GM19238 (cell line): ENCODE results near the gene ACSM2B.
"Not testable (repeated sequence)": the region's sequence is repeated elsewhere in the genome, so short reads cannot be mapped to it uniquely, and the experiment has no call there.

Experiments
- DNase-seq: peaks from one replicate; pipeline ENCODE4 v3.0.0; 2011; ENCODE audit warnings: low spot score; ENCODE audit not compliant: insufficient read length

ACSM2B gene, protein sequence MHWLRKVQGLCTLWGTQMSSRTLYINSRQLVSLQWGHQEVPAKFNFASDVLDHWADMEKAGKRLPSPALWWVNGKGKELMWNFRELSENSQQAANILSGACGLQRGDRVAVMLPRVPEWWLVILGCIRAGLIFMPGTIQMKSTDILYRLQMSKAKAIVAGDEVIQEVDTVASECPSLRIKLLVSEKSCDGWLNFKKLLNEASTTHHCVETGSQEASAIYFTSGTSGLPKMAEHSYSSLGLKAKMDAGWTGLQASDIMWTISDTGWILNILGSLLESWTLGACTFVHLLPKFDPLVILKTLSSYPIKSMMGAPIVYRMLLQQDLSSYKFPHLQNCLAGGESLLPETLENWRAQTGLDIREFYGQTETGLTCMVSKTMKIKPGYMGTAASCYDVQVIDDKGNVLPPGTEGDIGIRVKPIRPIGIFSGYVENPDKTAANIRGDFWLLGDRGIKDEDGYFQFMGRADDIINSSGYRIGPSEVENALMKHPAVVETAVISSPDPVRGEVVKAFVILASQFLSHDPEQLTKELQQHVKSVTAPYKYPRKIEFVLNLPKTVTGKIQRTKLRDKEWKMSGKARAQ

DNA sequence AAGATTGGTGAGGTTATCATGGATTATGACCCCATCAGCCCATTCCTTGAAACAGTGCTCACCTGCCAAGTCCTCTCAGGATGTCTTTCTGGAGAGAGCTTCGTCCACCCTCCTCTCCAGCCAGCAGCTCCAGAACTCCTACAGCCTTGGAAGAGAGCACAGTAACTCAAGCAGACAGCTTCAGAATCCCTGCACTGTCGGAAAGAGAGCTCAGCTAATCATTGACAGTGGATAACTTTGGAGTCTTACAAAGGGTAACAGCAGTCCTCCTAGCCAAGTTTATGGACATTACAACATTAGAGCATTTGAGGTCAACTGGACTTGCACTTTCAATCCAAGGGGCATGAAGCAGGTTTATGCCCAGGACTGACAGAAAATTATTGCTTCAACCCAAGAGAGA, at the start of gene ACSM2B:
Gene ACSM2B, minus strand, starts transcription at position 223 of the 400 bp plus-strand sequence. CDS start 11,522 bp downstream, outside the sequence.
- not testable (repeated sequence) for DNase-seq

DNA sequence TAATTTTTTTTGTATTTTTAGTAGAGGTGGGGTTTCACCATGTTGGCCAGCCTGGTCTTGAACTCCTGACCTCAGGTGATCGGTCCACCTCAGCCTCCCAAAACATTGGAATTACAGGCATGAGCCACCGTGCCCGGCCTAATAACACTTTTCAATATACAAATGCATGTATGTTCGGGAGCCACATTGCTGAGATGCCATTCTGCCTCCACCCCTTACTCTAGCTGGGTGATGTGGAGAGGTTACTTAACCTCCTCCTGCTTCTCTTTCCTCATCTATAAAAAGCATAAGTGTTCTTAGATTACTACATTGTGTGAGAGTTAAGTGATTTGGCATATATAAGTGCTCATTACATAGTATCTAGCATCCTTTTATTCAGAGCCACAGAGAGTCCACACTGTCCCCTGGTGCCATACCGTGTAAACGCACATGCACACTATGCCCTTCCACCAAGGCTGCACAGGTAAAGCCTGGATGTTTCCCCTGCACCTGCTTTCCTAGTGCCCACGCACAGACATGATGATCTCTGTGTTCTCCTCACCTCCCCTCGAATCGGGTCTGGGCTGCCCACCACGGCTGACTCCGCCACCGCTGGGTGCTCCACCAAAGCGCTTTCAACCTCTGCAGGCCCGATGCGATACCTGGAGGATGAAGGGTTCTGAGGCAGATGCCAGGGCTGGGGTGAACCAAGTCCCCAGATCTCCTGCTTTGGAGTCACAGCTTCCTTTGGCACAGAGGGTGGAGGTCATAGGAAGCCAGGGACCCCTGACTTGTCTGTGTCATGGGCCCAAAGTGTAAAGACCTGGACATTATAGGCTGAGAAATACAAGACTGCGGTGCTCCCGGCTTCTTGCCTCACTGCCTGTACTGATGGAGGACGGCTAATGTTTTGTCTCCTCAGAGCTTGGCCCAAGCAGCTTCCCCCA, 49.0 kb upstream of the ACSM2B start:
- DNase-seq: no peak

DNA sequence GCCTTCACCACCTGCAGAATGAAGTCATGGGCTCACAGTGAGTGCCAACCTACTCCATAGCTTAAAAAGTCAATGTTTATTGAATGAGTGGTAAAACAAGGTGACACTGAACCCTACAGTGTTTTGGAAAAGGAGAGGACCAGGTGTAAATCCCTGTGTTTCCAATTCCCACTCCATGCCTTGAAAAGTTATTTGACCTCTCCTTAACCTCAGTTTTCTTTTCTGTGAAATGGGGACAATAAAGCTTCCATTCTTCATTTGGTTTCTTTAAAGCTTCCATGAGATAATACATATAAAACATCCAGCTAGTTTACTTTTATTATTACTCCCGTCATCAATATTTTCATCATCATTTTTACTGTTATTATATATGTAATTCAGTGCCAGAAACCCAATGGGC, 48.0 kb upstream of the ACSM2B start:
- DNase-seq: no peak

DNA sequence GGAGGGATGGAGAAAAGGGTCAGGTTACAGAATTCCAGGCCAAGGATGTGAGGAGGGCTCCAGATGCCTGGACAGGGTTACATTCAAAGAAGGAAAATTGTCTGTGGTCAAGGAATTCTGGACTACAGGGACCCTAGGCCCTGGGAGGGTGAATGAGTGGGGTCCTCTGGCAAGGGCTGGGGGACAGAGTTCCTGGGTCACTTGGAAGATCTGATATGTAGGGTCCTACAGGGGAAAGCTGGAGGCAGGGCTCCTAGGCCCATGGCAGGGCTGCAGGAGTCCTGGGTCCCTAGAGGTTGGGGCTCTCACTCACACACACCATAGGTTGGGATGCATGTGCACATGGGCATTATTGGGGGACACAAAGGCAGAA, 46.3 kb upstream of the ACSM2B start:
- no peak for DNase-seq

DNA sequence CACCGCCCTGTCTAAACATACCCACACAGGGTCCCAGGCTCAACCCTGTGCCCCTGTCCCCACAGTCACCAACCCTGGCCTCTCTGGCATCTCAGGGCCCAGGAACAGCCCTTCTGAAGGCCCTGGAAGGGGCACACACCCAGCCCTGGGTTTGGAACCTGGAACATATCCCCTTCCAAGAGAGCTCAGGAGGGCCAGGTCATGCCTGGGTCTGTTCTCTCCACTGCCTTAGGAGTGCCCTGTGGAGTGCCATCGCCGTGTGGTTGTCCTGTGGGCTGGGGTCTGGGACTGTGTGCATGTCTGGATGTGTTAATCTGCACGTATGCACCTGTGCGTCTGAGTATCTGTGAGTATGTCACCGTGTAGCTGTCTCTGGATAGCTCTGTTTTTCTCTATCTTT, 45.2 kb upstream of the ACSM2B start:
- DNase-seq: no peak

DNA sequence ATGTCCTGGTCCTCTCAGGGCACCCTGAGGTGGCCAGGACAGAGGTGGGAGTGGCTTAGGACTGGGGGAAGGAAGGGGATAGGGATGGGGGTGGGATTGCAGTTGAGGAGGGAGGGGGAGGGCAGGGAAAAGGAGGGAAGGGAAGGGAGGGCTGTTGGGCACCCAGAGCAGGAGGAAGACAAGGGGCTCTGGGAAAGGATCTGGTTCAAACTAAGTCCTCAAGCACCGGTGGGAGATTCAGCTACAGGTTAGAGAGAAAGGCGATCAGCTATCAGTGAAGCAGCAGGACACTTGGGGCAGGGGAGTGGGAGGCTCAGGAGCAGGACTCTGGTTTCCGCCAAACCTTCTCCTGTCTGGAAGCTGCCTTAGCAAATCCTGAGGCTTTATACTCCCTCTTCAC, 44.6 kb upstream of the ACSM2B start:
- DNase-seq: no peak

DNA sequence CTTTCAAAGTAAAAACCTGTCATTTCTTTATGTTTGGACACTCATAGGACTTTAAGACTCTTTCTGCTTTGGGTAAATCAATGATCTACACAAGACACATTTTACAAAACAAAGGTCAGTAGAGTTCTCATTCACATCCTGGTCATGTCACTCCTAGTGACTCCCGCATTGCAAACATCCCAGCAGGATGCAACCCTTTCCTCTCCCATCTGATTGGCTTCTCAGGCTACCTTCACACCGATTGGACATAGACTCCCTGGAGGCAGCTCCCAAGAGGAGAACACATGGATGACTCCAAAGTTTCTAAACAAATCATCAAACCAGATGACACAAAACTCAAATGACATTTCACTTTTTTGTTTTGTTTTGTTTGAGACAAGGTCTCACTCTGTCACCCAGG, 43.8 kb upstream of the ACSM2B start:
- no peak for DNase-seq

DNA sequence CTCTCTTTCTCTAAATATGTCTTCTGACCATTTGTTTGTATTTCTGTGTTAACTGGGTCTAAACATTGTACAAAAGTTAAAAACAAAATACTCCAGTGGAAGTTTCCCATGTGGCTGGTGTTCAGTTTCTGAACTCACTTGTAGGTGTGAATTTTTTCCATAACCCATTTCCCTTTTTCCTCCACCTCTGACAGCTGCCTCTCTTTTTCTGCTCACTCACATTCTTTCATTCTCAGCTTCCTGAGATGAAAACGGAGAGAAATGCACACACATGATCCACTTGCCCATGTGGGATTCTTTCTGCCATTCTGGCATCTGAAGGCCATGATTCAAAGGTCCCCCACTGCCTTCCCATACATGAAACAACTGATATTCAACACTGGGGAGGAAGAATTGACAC, 41.1 kb upstream of the ACSM2B start:
- no peak for DNase-seq

DNA sequence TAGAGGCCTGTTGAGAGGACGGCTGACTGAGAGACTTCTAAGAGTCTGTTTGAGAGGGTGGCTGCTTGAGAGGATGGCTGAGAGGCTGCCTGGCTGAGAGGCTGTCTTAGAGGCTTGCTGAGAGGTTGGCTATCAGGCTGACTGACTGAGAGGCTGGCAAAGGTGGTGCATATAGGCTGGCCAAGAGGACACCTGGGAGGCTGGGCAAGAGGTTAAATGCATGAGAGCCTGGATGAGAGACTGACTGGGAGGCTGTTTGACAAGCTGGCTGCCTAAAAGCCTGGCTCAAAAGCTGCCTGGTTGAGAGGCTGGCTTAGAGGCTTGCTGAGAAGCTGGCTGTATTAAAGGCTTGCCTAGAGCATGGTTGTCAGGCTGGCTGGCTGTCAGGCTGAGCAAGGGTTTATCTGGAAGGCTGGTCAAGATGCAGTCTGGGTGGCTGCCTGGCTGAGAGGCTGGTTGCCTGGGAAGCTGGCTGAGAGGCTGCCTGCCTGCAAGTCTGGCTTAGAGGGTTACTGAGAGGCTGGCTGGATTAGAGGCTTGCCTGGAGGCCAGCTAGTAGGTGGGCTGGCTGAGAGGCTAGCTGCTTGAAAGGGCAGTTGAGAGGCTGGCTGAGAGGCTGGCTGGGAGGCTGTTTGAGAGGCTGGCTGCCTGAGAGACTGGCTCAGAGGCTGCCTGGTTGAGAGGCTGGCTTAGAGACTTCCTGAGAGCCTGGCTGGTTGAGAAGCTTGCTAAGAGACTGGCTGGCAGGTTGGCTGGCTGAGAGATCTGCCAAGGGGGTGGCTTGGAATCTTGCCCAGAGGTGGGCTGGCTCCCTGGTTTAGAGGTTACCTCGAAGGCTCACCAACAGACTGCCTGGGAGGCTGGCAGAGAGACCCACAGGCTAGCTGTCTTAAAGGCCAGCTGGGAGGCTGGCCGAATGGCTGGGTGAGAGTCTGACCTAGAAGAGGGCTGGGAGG, 38.3 kb upstream of the ACSM2B start:
- DNase-seq: no peak

DNA sequence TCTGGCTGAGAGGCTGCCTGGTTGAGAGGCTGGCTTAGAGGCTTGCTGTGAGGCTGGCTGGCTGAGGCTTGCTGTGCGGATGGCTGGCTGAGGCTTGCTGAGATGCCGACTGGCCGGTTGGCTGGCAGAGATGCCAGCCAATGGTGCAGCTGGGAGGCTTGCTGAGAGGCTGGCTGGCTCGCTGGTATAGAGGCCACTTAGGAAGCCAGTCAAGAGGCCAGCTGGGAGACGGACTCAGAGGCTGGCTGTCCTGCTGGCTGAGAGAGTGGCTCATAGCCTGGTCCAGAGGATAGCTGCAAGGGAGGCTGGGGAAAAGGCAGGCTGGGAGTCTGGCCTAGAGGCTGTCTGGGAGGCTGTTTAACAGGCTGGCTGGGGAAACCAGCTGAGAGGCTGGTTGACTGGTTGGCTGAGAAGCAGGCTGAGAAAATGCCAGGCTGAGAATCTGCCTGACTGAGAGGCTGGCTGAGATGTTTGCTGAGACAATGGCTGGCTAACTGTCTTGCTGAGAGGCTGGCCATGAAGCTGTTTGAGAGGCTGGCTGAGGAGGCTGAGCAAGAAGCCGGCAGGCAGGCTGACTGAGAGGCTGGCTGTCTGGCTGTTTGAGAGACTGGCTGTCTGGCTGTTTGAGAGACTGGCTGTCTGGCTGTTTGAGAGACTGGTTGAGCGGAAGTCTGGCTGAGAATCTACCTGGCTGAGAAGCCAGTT, 37.5 kb upstream of the ACSM2B start:
- DNase-seq: no peak

DNA sequence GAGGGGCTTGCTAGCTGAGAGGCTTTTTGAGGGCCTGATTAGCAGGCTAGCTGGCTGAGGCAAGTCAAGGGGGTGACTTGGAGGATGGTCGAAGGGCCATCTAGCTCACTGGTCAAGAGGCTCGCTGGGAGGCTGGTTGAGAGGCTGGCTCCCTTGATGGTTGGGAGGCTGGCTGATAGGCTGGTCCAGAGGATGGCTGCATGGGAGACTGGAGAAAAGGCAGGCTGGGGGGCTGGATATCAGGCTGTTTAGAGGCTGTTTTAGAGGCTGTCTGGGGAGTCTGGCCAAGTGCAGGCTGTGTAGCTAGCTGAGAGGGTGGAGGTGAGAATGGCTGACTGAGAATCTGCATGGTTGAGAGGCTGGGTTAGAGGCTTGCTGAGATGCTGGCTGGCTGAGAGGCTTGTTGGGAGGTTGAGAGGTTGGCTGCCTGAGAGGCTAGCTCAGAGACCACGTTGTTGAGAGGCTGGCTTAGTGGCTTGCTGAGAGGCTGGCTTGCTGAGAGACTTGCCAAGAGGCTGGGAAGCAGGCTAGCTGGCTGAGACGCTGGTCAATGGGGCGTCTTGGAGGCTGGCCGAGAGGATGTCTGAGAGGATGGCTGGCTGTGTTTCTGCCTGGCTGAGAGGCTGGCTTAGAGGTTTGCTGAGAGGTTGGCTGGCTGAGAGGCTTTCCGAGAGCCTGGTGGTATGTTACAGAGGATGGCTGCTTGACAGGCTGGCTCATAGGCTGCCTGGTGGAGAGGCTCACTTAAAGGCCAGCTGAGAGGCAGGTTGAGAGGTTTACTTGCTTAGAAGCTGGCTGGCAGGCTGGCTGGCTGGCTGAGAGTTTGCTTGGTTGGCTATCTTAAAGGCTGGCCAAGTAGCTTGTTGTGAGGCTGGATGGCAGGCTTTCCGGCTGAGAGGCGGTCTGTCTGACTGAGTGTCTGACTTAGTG, 36.6 kb upstream of the ACSM2B start:
- no peak for DNase-seq

DNA sequence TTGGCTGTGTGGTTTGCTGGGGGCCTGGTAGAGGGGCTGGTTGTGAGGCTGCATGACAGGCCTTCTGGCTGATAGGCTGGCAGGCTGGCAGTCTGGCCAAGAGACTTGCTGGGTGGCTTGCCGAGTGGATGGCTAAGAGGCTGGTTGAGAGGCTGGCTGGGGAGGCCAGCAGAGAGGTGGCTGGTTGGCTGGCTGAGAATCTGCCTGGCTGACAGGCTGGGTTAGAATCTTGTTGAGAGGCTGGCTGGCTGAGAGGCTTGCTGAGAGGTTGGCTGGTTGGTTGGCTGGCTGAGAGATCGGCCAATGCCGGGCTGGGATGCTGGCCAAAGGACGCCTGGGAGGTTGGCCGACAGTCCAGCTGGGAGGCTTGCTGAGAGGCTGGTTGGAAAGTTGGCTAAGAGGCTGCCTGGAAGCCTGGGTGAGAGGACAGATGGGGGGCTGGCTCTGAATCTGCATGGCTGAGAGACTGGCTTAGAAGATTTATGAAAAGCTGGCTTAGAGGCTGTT, 35.9 kb upstream of the ACSM2B start:
- no peak for DNase-seq

DNA sequence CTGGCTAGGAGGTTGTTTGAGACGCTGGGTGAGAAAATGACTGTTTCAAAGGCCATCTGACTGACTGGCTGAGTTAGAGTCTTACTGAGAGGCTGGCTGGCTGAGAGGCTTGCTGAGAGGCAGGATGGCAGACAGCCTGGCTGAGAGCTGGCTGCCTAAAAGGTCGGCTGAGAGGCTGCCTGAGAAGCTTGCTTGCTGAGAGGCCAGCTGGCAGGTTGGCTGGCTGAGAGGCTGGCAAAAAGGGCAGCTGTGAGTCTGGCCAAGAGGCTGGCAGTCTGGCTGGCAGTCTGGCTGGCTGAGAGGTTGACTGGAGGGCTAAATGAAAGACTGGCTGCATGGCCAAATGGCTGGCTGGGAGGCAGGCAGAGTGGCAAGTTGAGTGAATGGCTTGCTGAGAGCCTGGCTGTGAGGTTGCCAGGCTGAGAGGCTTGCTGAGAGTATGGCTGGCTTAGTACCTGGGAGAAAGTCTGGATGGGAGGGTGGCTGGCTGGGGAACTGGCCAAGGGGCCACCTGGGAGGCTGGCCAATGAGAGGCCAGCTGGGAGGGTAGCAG, 35.3 kb upstream of the ACSM2B start:
- no peak for DNase-seq

DNA sequence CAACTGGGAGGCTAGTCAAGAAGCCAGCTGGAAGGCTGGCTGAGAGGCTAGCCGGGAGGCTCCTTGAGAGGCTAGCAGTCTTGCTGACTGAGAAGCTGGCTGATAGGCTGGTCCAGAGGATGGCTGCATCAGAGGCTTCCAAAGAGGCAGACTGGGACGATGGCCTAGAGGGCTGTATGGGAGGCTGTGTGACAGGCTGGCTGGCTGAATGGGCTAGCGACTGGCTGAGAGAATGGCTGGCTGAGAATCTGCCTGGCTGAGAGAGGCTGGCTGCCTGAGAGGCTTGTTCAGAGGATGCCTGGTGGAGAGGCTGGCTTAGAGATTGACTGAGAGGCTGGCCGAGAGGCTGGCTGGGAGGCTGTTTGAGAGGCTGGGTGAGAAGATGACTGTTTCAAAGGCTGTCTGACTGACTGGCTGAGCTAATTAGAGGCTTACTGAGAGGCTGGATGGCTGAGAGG, 34.8 kb upstream of the ACSM2B start:
- DNase-seq: no peak

DNA sequence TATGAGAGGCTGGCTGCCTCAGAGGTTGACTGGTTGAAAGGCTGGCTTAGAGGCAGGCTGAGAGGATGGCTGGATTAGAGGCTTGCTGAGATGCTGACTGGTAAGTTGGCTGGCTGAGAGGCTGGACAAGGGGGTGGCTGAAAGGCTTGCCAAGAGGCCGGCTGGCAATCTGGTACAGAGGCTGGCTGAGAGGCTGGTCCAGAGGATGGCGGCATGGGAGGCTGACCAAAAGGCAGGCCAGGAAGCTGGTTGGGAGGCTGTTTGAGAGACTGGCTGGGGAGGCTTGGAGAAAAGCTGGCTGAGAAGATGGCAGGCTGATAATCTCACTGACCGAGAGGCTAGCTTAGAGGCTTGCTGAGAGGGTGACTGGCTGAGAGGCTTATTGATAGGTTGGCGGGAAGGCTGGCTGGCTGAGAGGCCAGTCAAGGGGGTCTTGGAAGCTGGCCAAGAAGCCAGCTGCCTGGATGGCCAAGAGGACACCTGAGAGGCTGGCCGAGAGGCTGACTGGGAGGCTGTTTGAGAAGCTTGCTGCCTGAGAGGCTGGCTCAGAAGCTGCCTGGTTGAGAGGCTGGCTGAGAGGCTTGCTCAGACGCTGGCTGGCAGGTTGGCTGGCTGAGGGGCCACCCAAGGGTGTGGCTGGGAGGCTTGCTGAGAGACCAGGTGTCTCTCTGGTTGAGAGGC, 34.2 kb upstream of the ACSM2B start:
- DNase-seq: no peak

DNA sequence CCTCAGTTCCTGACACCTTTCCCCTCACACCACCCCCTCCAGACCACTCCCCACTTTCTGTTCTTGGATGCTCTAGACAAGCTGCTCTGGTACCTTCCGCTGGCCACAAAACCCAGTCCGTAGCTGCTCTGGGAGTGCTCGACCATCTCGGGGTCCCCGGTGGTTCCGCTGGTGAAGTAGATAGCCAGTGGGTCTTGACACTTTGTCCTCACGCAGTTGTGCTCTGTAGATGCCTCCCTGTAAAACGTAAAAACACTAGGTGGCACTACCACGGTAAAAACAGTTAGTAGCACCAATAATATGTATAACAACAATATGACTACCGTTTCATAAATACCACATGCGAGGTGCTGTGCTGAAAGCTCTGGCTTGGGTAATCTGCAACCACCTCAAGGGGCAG, 26.0 kb upstream of the ACSM2B start:
- not testable (repeated sequence) for DNase-seq

DNA sequence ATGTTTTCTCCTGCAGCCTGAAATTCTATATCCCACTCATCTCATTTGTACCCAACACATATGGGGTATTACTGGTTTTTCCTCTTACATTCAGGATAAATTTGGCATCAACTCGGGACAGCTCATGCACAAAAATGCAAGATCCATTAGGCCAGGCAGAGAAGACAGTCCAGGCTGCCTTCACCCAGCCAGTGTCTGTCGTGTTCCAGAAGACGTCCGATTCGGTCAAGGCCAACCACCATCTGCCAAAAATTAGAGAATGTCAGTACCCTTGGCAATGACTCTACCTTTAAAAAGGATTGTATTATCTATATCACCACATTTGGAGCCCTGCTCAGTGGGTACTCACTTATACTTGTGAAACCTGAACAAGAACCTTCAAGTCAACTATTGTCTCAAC, 23.3 kb upstream of the ACSM2B start:
- not testable (repeated sequence) for DNase-seq

DNA sequence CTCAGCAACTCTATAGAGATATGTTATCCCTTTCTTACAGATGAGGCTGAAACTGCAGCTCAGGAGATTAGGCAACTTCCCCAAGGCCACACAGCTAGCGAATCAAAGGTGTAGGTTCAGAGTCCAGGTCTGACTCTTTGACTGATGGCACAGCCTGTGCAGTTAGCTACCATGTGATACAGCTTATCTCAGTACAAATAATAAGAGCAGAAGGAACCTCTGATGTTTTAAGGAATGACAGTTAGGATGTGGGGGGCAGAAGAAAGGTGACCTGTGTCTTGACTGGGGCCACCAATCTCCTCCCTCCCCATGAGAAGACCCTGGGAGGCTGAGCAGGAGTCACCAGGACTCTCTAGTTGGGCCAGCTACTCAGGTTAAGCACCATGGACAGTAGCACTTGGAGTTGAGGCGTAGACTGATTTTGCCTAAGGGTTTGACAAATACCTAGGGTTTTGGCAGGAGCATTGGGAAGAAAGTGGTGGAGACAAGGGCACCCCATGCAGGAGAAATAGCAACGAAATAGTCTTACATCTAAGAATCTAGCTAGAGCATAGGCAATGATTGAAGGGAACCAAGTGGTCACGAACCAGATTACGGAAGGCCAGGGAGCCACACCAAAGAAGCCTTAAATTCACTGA, 22.8 kb upstream of the ACSM2B start:
- DNase-seq: no peak
